SIG-M5 (cell line): ENCODE results near the gene CAV3.
"Not testable (repeated sequence)": the region's sequence is repeated elsewhere in the genome, so short reads cannot be mapped to it uniquely, and the experiment has no call there.

Experiments
- DNase-seq: peaks from one replicate; lab custom pipeline; 2025; lab: John Stamatoyannopoulos, UW

CAV3 gene

DNA sequence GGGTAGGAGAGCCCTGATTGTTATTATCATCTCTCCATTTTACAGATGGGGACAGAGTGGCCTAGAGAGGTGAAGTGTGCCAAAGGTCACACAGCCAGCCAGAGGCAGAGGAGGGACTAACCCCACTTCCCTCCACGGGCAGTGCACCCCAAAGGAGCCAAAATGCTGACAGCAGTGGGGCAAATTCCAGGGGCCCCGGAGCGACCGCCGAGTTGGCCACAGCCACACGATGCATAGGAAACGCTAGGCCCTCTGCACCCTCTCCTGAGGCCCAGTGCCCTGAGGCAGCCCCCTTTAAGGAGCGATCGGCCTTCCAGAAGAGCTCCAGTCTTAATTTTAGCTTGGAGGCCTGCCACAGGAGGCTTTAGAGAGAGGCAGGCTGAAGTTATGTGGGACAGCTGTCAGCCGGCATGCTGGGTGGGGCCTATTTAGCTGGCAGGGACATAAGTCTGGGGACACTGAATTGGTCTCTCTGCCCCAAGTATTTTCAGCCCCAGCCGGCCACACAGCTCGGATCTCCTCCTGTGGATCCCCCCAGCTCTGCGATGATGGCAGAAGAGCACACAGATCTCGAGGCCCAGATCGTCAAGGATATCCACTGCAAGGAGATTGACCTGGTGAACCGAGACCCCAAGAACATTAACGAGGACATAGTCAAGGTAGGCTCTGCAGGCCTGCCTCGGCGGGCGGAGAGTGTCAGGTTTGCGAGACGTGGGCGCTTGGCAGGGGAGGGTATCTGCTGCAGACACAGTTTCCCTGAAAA lies at the start of gene CAV3:
TSS of gene CAV3 (plus strand) at position 471 of the 763 bp plus-strand sequence. CDS start at position 546, 75 bp downstream.
- DNase-seq: no peak

DNA sequence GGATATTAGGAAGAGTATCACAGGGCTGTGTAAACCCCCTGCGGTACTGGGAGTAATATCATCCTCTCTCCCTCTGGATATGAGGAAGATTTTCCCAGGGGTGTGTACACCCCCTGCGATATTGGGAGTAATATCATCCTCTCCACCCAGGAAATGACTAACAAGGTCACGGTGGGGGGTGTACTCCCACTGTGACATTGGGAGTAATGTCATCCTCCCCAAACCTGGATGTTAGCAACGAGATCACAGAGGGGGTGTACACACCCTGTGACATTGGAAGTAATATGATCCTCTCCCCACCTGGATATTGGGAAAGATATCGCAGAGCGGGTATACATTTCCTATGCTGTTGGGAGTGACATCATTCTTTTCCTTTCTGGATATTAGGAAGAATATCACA lies 48.6 kb upstream of the CAV3 start:
- DNase-seq: not testable (repeated sequence)

DNA sequence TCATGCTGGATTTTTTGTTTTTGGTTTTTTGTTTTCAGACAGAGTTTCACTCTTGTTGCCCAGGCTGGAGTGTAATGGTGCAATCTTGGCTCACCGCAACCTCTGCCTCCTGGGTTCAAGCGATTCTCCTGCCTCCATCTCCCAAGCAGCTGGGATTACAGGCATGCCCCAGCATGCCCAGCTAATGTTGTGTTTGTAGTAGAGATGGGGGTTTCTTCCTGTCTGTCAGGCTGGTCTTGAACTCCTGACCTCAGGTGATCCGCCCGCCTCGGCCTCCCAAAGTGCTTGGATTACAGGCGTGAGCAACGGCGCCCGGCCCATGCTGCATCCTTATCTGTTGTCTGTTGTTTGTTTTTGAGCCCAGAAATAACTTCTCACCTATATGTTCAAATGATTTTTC lies 42.3 kb upstream of the CAV3 start:
- not testable (repeated sequence) for DNase-seq

DNA sequence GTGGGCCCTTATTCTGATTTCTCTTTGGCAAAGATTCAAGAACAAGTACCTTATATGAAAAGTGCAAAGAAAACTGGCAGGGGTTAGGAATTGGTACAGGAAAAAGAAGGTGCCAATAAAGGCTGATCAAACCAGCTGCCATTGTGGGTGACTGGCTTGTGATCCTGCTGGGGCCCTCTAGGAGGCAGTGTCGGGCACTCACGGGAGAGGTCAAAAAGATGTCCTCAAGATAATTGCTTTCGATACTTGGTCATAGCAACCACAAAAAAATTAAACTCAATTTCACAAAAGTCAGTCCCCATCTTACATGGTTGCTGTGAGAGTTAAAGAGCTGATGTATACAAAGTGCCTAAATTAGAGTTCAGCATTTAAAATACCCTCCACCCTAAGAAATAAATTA lies 31.0 kb upstream of the CAV3 start:
- no peak for DNase-seq

DNA sequence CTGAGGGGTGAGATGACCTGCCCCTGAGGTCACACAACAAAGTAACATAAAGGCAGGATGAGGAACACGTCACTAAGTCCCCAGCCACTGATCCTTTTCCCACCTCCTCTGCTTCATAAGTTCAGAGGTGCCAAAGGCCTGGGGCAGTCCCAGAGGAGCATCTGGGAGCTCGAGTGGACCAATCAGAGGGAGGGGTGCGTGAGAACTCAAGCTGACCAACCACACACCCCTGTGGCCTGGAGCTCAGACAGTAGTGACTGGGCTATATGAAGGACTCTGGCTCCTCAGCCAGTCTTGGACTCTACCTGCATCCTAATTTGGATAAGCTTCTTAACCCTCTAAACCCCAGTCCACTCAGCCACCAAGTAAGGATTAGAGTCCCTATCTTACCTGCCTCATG lies 28.0 kb upstream of the CAV3 start:
- no peak for DNase-seq

DNA sequence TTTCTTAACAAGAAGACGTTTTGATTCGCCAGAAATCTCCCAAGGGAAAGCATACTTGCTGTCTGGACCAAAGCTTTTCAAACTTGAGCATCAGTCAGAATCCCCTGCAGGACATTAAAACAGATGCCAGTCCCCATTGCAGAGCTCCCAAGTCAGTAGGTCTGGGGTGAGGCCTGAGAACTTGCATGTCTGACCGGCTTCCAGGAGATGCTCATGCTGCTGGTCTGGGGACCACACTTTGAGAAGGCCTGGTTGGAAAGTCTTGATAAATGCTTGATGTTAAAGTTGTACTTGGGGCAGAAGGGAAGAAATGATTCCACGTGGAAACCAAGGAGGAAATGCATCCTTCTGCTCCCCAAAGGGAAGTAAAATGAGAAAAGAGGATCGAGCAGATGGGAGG lies 24.3 kb upstream of the CAV3 start:
- no peak for DNase-seq

DNA sequence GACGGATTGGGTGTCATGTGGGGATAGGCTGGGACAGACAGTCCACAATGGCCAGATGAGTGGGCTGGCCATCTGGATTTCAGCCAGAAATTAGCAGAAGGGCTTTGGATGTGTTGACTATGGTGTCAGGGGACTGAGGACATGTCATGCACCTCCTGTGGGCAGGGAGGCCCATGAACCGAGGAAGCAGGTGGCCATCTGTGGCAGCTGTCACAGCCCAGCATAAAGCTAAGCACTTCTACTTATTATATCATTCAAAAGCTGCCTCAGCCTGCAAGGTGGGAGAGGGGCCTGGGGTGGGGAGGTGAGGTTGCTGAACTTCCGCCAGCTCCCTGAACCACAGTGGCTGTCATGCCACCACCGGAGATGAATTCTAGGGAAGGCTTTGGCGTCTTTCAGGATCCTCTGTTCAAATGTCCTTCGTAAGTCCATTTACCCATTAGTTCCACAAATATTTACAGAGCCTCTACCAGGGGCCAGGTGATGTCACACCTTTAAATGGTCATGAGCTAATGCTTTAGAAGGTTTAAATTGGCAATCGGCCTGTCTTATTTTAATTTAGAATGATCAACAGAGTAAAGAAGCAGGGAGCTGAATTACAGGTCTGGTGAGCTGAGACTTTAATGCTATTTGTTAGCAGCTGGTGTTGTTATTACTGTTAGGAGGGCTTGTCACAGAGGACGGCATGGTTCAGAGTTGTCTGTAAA lies 23.6 kb upstream of the CAV3 start:
- DNase-seq: no peak

- DNase-seq: no peak
Measured at GRCh38 chr3:8712045-8712907, 21.3 kb upstream of the CAV3 start.

- DNase-seq: no peak
Measured at GRCh38 chr3:8712908-8713255, 20.7 kb upstream of the CAV3 start.

GRCh38 chr3:8713901-8714759 lies 19.5 kb upstream of the CAV3 start:
- DNase-seq: no peak

DNA sequence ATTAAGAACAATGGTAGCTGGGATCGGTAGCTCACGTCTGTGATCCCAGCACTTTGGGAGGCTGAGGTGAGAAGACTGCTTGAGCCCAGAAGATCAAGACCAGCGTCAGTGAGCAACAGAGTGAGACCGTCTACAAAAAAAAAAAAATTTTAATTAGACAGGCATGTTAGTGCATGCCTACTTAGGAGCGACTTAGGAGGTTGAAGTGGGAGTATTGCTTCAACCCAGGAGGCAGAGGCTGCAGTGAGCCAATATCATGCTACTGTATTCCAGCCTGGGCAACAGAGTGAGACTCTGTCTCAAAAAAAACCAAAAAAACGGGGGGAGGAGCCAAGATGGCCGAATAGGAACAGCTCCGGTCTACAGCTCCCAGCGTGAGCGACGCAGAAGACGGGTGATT lies 17.8 kb upstream of the CAV3 start:
- not testable (repeated sequence) for DNase-seq

DNA sequence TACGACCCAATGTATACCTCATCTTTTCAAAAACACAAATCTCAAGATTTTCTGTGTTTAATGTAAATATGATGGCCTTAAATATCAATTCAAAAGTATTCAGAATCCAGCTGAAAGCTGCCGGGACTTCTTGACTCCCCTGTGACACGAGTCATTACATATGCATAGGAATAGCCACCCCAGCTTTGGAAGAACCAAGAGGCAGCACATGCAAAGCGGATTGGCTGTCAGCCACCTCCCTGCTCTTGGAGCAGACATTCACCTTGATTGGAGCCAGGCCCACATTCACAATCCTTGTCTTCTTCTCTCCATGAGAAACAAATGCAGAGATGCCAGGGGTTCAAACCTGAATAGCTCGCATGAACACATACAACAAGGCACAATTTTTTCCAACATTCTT lies 10.8 kb upstream of the CAV3 start:
- no peak for DNase-seq

DNA sequence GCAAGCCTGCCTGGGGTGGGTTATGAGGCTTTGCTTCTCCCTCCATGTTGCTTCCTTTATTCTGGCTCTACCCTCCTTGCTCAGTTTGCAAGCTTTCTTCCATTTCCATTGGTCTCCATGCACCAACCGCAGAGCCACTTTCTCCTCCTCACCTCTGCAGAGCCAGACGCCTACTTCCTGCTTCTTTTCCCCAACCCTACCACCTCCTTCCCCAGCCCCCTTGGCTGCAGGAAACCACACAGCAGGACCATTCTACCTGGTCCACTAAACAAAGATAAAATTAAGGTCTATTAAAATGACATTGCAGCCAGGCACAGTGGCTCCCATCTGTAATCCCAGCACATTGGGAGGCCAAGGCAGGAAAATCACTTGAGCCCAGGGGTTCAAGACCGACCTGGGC lies 10.0 kb upstream of the CAV3 start:
- no peak for DNase-seq

GRCh38 chr3:8724108-8724752 lies 9.4 kb upstream of the CAV3 start:
- no peak for DNase-seq

DNA sequence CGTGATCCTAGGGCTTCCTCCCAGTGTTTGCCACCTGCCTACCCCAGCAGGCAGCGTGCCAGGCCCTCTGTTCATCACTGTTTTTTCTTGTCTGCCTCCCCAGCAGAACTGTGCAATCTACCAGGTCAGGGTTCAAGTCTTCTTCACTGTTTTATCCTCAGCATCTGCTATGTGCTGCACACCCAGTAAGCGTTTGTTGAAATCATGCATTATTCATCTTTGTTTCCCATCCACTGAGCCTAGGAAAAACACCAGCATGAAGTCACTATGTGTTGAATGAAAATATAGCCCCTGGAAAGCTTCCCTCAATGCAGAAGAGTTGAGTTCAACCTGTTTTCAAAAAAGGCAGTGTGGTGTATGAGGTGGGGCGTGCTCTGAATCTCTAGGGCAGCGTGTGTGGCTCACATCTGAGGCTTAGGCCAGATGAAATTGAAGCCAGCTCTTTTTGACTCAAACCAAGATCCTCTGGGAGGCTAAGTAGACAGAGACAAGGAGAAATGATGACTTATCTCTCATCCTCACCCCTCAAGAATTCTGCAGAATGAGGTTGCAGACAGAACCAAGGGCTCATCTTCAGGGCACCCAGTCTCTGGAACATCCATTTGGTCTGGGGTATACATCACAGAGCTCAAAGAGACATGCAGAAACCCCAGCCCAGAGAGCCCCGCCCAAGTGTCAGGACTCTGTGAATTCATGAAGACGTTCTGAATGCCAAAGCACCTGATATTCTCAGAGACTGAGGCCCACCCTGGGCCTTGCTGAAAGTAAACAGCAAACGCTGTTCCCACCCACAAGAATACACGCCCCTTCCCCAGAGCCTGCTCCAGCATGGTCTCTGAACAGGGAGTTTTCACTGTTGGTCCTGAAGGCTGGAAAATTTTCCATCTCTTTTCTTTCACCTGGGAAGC lies 5.7 kb upstream of the CAV3 start:
- no peak for DNase-seq

DNA sequence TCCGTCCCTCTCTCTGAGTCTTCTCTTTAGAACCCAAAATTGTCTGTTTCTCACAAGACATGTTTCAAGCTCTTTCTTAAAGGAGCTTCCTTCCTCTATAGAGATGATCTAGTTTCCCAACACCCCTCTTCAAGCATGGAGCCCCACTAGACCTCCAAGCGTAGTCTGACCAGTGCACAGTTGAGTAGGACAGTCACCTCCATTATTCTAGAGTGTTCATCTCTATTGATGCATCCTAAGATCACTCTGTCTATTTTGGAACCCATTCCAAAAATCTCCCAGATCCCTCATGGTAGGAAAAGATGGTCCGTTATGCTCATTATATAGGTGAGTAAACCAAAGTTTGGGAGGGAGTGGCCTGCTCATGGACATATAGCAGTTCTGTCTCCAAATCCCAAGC lies 4.1 kb upstream of the CAV3 start:
- no peak for DNase-seq

GRCh38 chr3:8730656-8731055 lies 2.9 kb upstream of the CAV3 start:
- DNase-seq: no peak

DNA sequence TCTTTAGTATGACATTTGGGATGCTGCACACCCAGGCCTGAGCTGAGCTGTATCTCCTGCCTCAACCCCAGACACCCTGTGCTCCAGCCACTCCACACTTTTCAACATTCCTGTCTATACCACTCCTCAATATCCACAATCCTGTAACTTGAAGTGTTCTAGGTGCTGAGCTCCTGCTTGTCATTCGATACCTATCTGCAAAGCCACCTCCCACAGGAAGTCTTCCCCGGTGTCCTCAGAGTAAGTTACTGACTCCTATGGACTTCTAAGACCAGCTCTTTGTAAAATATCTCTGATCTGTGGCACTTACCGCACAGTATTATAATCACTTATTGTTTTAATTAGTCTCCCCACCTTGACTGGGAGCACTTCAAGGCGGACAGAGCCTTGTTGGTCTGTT lies 1.2 kb upstream of the CAV3 start:
- DNase-seq: no peak

DNA sequence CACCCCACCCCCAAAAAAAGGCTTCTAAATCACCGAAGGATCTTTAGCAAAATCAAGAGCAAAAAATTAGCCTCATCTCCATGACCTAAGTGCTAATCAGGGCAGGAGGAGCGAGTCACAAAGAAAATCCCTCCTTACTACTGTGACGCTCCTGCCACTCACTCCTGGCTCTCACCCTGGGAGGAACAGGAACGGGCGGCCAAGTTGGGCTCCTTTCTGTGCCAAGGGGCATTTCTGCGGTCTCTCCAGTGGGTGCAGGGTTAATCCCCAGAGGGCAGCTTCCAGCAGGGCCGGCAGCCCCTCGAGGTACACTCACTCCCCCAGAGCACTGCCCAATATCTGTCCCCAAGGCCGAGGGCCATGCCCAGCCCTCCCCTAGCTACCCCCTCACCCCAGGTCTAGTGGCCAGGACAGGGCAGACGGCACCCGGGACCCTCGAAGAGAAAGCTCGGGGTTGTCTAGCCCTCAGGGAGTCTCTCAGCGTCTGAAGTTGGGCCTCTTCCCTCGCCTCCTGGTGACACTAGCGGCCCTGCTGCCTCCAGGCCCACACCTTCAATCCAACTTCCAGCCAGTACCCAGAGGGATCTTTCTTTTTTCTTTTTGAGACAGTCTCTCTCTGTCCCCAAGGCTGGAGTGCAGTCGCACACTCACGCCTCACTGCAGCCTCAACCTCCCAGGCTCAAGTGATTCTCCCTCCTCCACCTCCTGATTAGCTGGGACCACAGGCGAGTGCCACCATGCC lies 706 bp downstream of the CAV3 start:
- no peak for DNase-seq

DNA sequence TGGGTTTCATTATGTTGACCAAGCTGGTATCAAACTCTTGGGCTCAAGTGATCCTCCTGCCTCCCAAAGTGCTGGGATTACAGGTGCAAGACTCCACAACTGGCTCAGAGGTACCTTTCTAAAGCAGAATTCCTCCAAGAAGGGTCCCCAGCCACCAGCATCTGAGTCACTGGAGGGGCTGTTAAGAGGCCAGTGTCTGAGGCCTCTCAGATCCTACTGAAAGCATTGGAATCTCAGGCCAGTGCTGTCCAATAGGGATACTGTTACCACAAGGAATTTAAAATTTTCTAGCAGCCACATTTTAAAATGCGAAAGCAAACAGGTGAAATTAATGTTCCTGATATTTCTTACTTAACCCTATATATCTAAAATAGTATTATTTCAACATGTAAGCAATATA lies 1.3 kb downstream of the CAV3 start:
- no peak for DNase-seq
